Heart left ventricle (tissue), 13 donors: ENCODE data around the gene NRSN2.

ENCODE experiments used
- POLR2A ChIP-seq, 2 donors: fragments of 450-650 bp; IDR thresholded peaks; one replicate each; pipeline ENCODE4 v1.6.1; 2017; ENCODE audit warnings: antibody characterized with exemption in 2 of 2, mild to moderate bottlenecking in 2 of 2, moderate library complexity in 2 of 2
- TF ChIP-seq, protein P1 (sequence below), 12 donors: fragments of 200-600 bp; sonication (generic) in 4 of 12; IDR thresholded peaks; one replicate each; pipeline versions ENCODE4 v1.5.0 to v1.8.0; 2018 to 2022; ENCODE audit warnings: antibody characterized with exemption in 12 of 12, mild to moderate bottlenecking in 5 of 12
- donor health status: ischemic (EF 13 %, LVEDD 7.1; RV severe dilation, severe dysfunction).
- donor health status: DM: no; HTN: yes; CAD: no.
- donor health status: DM: no; HTN: no; CAD: no.
- donor health status: ischemic (EF 25% LVEDD 6.9; RV normal size, moderate dysfunction).
- donor health status: ischemic (EF 25% LVEDD 5.7; RV mildly dilated, moderate dysfunction).
- donor health status: ischemic (EF 35%, LVEDD 5.7; RV mildly dilated, moderate dysfunction).
- donor health status: nonischemic (EF 11% LVEDD 7.7; RV severe dilation, severe dysfunction).
- donor health status: DM: yes; HTN: yes; CAD: no.
- donor health status: PGD.
- donor health status: ischemic (EF 29% LVEDD 5.4; RV normal size, mild dysfunction).
- donor health status: nonischemic (EF 23%, LVEDD 6.1; RV moderate dilation, normal function).

DNA sequence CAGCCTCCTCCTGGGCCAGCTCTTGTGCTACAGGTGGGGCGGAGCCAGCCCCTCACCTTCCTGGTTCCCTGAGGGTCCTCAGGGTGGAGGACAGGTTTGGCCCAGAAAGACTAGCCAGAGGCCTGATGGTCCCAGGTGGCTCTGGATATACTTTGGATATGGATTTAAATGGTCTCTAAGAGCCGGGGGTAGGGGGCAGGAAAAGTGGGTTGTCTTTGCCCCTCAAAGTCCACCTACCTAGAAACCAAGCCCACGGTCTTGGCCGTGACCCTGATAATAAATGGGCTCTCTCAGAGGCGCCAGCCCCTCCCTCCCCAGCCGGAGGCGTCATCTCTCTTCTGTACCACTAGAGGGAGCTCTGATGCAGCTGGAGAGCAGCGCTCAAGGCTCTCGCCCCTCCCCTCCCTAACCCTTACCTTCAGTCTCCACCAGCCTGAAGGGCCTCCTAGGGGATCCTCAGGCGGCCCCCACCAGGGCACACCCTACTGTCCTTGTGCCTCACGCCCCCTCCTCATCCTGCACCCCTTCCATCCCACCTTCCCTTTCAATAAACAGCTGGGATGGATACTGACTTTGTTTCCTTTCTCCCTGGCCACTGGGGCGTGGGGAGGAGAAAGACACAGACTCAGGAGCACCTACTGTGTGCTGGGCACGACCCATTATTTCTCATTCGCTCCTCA, 7.5 kb downstream of the NRSN2 start:
- no peak for TF ChIP-seq POLR2A (IDR thresholded peaks at IDR 0.05)
- TF ChIP-seq, protein P1, sequence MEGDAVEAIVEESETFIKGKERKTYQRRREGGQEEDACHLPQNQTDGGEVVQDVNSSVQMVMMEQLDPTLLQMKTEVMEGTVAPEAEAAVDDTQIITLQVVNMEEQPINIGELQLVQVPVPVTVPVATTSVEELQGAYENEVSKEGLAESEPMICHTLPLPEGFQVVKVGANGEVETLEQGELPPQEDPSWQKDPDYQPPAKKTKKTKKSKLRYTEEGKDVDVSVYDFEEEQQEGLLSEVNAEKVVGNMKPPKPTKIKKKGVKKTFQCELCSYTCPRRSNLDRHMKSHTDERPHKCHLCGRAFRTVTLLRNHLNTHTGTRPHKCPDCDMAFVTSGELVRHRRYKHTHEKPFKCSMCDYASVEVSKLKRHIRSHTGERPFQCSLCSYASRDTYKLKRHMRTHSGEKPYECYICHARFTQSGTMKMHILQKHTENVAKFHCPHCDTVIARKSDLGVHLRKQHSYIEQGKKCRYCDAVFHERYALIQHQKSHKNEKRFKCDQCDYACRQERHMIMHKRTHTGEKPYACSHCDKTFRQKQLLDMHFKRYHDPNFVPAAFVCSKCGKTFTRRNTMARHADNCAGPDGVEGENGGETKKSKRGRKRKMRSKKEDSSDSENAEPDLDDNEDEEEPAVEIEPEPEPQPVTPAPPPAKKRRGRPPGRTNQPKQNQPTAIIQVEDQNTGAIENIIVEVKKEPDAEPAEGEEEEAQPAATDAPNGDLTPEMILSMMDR (IDR thresholded peaks at IDR 0.05) = peak; percentile 93 to 98 (median 96)
